HG03025 (cell line): Measurements from ENCODE around the gene HLA-DPB1.
A peak's percentile ranks its signal among the peaks of the same experiment; 100 is the strongest.
"Not testable (repeated sequence)": the region's sequence is repeated elsewhere in the genome, so short reads cannot be mapped to it uniquely, and the experiment has no call there.

Experiments
- ATAC-seq: cut with Tn5 transposase; IDR thresholded peaks from one replicate; pipeline ENCODE4 v1.9.1; 2021; ENCODE audit warnings: mild to moderate bottlenecking, moderate library complexity; ENCODE audit not compliant: unreplicated experiment, low FRiP score

HLA-DPB1 gene

GRCh38 chr6:33093855-33094254 is 18.1 kb downstream of the HLA-DPB1 start:
- ATAC-seq = no peak

- no peak for ATAC-seq
Observed at GRCh38 chr6:33095681-33096080, 19.9 kb downstream of the HLA-DPB1 start.

- not testable (repeated sequence) for ATAC-seq
Observed at GRCh38 chr6:33101121-33101737, 25.4 kb downstream of the HLA-DPB1 start.

- ATAC-seq = no peak
Observed at GRCh38 chr6:33103776-33104175, 28.0 kb downstream of the HLA-DPB1 start.

GRCh38 chr6:33104887-33105286 is 29.1 kb downstream of the HLA-DPB1 start:
- no peak for ATAC-seq

- ATAC-seq = no peak
Observed at GRCh38 chr6:33105386-33105785, 29.6 kb downstream of the HLA-DPB1 start.

GRCh38 chr6:33105916-33106871 is 30.4 kb downstream of the HLA-DPB1 start:
- no peak for ATAC-seq

- no peak for ATAC-seq
Observed at GRCh38 chr6:33107641-33108040, 31.9 kb downstream of the HLA-DPB1 start.

- no peak for ATAC-seq
Observed at GRCh38 chr6:33108307-33108706, 32.5 kb downstream of the HLA-DPB1 start.

GRCh38 chr6:33112148-33112547 is 36.4 kb downstream of the HLA-DPB1 start:
- ATAC-seq = peak; percentile 83

GRCh38 chr6:33113755-33114154 is 38.0 kb downstream of the HLA-DPB1 start:
- no peak for ATAC-seq

GRCh38 chr6:33114406-33114805 is 38.6 kb downstream of the HLA-DPB1 start:
- ATAC-seq = no peak

- no peak for ATAC-seq
Observed at GRCh38 chr6:33116417-33116816, 40.6 kb downstream of the HLA-DPB1 start.

- no peak for ATAC-seq
Observed at GRCh38 chr6:33116841-33117711, 41.3 kb downstream of the HLA-DPB1 start.

GRCh38 chr6:33117811-33118277 is 42.1 kb downstream of the HLA-DPB1 start:
- ATAC-seq = no peak

GRCh38 chr6:33118525-33119123 is 42.8 kb downstream of the HLA-DPB1 start:
- no peak for ATAC-seq

GRCh38 chr6:33120001-33120400 is 44.2 kb downstream of the HLA-DPB1 start:
- ATAC-seq = no peak

GRCh38 chr6:33123181-33123580 is 47.4 kb downstream of the HLA-DPB1 start:
- ATAC-seq = no peak

GRCh38 chr6:33123732-33124524 is 48.1 kb downstream of the HLA-DPB1 start:
- ATAC-seq = no peak

GRCh38 chr6:33124525-33124901 is 48.7 kb downstream of the HLA-DPB1 start:
- no peak for ATAC-seq
